Lower lobe of right lung (tissue), 2 donors: ENCODE measurements around the gene HTD2. TPM values are rescaled to one million over a fixed set of nuclear protein-coding genes. Genes with fewer than 3 reads are reported as not detected.

Source experiments
- ATAC-seq, 2 donors: fragments of 200-7000 bp; cut with Tn5 transposase; one replicate each; pipeline ENCODE4 v1.9.1; 2020 to 2022; ENCODE audit warnings: mild to moderate bottlenecking in 2 of 2, moderate library complexity in 2 of 2
- DNase-seq: peaks from one replicate; pipeline ENCODE4 v3.0.0-alpha.2; 2020
- H3K27ac ChIP-seq: fragments of 200-600 bp; one replicate; pipeline ENCODE4 v1.8.0; 2022
- H3K27me3 ChIP-seq: fragments of 200-600 bp; one replicate; pipeline ENCODE4 v1.8.0; 2022; ENCODE audit warnings: low read depth
- H3K36me3 ChIP-seq: fragments of 200-600 bp; one replicate; pipeline ENCODE4 v1.8.0; 2022; ENCODE audit warnings: mild to moderate bottlenecking
- H3K4me1 ChIP-seq: fragments of 200-600 bp; one replicate; pipeline ENCODE4 v1.8.0; 2022
- H3K4me3 ChIP-seq: fragments of 200-600 bp; one replicate; pipeline ENCODE4 v1.8.0; 2022; ENCODE audit warnings: mild to moderate bottlenecking
- H3K9me3 ChIP-seq: fragments of 200-600 bp; one replicate; pipeline ENCODE4 v1.8.0; 2022
- CTCF ChIP-seq: fragments of 200-600 bp; IDR thresholded peaks from one replicate; pipeline ENCODE4 v1.8.0; 2022; ENCODE audit warnings: antibody characterized with exemption, mild to moderate bottlenecking
- intact Hi-C: fragments of 100-400 bp; cut with DNase I; formaldehyde crosslinking; loops from one replicate; pipeline ENCODE4 v1.11.0; 2022
- total RNA-seq: library from RNA; stranded (reverse); fragmentation: NEBNext Ultra II Directional; extraction: Animal tissue kit (Norgen Biotek cat#: 25700); gene quantifications from one replicate; pipeline ENCODE4 v1.2.1, GENCODE V29; 2021
- donor health status: DM: no; HTN: yes; CAD: no; lungs with severe emphysema.

HTD2 gene
- total RNA-seq, 1 donor from 2014 or later, result 8.7 TPM

- H3K9me3 ChIP-seq, result no peaks in the 10 kb centered on the region
- intact Hi-C loops, result loop anchor here (10.0 kb wide), 1 partner anchor 89 kb away; no protein-coding TSS in a partner anchor
- ATAC-seq, result no peak
- no peak for TF ChIP-seq CTCF
- peak overlapping the region; percentile 50 for H3K27ac ChIP-seq
- H3K4me1 ChIP-seq, result peaks cover 11% of the 10 kb centered on the region
- no peaks in the 10 kb centered on the region for H3K36me3 ChIP-seq
- H3K4me3 ChIP-seq, result no peak overlapping the region
- DNase-seq, result no peak
- H3K27me3 ChIP-seq, result no peaks in the 10 kb centered on the region
Observed at GRCh38 chr3:58325525-58325992, 19.2 kb downstream of the HTD2 start.

GRCh38 chr3:58326267-58326900 is 20.1 kb downstream of the HTD2 start:
- no peaks in the 10 kb centered on the region for H3K9me3 ChIP-seq
- no peak overlapping the region for H3K4me3 ChIP-seq
- no peak for TF ChIP-seq CTCF
- no peaks in the 10 kb centered on the region for H3K27me3 ChIP-seq
- no peaks in the 10 kb centered on the region for H3K36me3 ChIP-seq
- intact Hi-C loops, result loop anchor here (10.0 kb wide), 1 partner anchor 88 kb away; no protein-coding TSS in a partner anchor
- DNase-seq, result no peak
- H3K4me1 ChIP-seq, result peaks cover 11% of the 10 kb centered on the region
- no peak overlapping the region for H3K27ac ChIP-seq
- ATAC-seq, result no peak

GRCh38 chr3:58329150-58329921 is 23.0 kb downstream of the HTD2 start:
- no peaks in the 10 kb centered on the region for H3K36me3 ChIP-seq
- intact Hi-C loops, result loop anchor here (10.0 kb wide), 1 partner anchor 85 kb away; no protein-coding TSS in a partner anchor
- H3K4me3 ChIP-seq, result no peak overlapping the region
- H3K9me3 ChIP-seq, result no peaks in the 10 kb centered on the region
- no peaks in the 10 kb centered on the region for H3K27me3 ChIP-seq
- no peak for TF ChIP-seq CTCF
- ATAC-seq, result no peak
- peaks cover 26% of the 10 kb centered on the region for H3K4me1 ChIP-seq
- DNase-seq, result no peak
- H3K27ac ChIP-seq, result no peak overlapping the region

- H3K4me3 ChIP-seq, result no peak overlapping the region
- ATAC-seq, result no peak
- TF ChIP-seq CTCF, result no peak
- no peak for DNase-seq
- H3K9me3 ChIP-seq, result no peaks in the 10 kb centered on the region
- H3K27ac ChIP-seq, result no peak overlapping the region
- intact Hi-C loops, result loop anchor here (10.0 kb wide), 1 partner anchor 85 kb away; no protein-coding TSS in a partner anchor
- H3K4me1 ChIP-seq, result peaks cover 26% of the 10 kb centered on the region
- H3K36me3 ChIP-seq, result no peaks in the 10 kb centered on the region
- no peaks in the 10 kb centered on the region for H3K27me3 ChIP-seq
Observed at GRCh38 chr3:58329922-58330413, 23.6 kb downstream of the HTD2 start.

- intact Hi-C loops, result no loop called here
- TF ChIP-seq CTCF, result no peak
- DNase-seq (no peak), ATAC-seq (no peak)
- Histone ChIP-seq H3K27me3 (no peaks in the 10 kb centered on the region), H3K9me3 (no peaks in the 10 kb centered on the region), H3K4me1 (peaks cover 33% of the 10 kb centered on the region), H3K36me3 (no peaks in the 10 kb centered on the region), H3K4me3 (no peak overlapping the region), H3K27ac (no peak overlapping the region)
Observed at GRCh38 chr3:58331593-58332152, 25.4 kb downstream of the HTD2 start.
